D721Med (cell line): Measurements from ENCODE around the gene JMJD1C.
"Not testable (repeated sequence)": the region's sequence is repeated elsewhere in the genome, so short reads cannot be mapped to it uniquely, and the experiment has no call there.

Source experiments
- DNase-seq: peaks from one replicate; pipeline ENCODE4 v3.0.0; 2011; ENCODE audit warnings: low spot score; ENCODE audit not compliant: insufficient read length
- FAIRE-seq: peaks from 2 replicates; lab custom pipeline; 2011; peaks lifted over from hg19 to GRCh38; lab: Jason Lieb, UNC
- CTCF ChIP-seq: IDR thresholded peaks from 2 replicates; pipeline ENCODE4 v1.5.1; 2012; ENCODE audit warnings: mild to moderate bottlenecking, control low read depth; ENCODE audit not compliant: insufficient read depth; ENCODE audit errors: missing control alignments

Gene JMJD1C

GRCh38 chr10:63161592-63161991 is 304.2 kb downstream of the JMJD1C start:
- FAIRE-seq, result no peak
- DNase-seq, result no peak
- no peak for TF ChIP-seq CTCF

GRCh38 chr10:63157845-63158624 is 307.7 kb downstream of the JMJD1C start:
- no peak for FAIRE-seq
- peak; percentile 87 for TF ChIP-seq CTCF
- DNase-seq, result peak; percentile 28

- TF ChIP-seq CTCF, result no peak
- FAIRE-seq (no peak), DNase-seq (no peak)
Measured at GRCh38 chr10:63156236-63156635, 309.5 kb downstream of the JMJD1C start.

DNA sequence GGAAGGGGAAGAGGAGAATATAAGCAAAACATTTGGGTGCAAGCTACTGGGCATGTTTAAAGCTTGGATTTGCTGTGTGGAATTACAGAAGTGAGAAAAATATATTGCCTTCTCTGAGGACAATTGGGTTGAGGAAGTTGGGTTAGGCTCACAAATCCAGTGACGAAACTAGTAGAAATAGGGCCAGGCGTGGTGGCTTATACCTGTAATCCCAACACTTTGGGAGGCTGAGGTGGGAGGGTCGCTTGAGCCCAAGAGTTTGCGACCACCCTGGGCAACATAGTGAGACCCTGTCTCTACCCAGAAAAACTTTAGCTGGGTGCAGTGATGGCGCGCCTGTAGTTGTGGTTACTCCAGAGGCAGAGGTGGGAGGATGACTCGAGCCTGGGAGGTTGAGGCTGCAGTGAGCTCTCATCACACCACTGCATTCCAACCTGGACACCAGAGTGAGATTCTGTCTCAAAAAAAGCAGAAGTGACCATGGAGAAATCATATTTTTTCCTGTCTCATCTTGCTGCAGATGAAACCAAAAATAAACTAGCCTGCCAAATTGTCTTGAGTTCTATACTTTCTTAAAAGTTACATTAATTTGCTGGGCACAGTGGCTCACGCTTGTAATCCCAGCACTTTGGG is 310.3 kb downstream of the JMJD1C start:
- no peak for TF ChIP-seq CTCF
- no peak for FAIRE-seq
- no peak for DNase-seq

GRCh38 chr10:63154546-63155387 is 311.0 kb downstream of the JMJD1C start:
- no peak for TF ChIP-seq CTCF
- FAIRE-seq (no peak), DNase-seq (no peak)

DNA sequence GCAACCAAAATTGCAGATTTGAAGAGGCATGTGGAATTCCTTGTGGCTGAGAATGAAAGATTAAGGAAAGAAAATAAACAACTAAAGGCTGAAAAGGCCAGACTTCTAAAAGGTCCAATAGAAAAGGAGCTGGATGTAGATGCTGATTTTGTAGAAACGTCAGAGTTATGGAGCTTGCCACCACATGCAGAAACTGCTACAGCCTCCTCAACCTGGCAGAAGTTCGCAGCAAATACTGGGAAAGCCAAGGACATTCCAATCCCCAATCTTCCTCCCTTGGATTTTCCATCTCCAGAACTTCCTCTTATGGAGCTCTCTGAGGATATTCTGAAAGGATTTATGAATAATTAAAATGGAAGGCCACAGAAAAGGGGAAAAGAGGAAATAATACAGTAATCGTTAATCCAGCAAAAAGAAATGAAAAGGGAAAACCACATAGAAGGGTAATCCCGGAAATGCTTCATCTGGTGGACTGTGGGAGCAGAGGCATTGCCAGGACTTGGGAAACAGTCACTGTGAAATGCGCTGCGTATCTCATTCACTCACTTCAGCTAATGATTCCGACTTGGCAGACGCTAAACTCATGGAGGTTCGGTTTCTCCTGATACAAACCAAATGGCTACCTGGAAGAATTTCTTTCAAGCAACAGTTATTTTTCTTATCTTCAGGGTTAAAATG is 311.8 kb downstream of the JMJD1C start:
- DNase-seq, FAIRE-seq: not testable (repeated sequence)

- FAIRE-seq (no peak), DNase-seq (no peak)
- TF ChIP-seq CTCF, result no peak
Measured at GRCh38 chr10:63150745-63151144, 315.0 kb downstream of the JMJD1C start.
